GM19463 (cell line): ENCODE results near the gene CERK.
"Not testable (repeated sequence)": the region's sequence is repeated elsewhere in the genome, so short reads cannot be mapped to it uniquely, and the experiment has no call there.

Source experiments
- ATAC-seq: cut with Tn5 transposase; IDR thresholded peaks from one replicate; pipeline ENCODE4 v1.9.1; 2021; ENCODE audit warnings: mild to moderate bottlenecking, moderate library complexity; ENCODE audit not compliant: unreplicated experiment

CERK gene

DNA sequence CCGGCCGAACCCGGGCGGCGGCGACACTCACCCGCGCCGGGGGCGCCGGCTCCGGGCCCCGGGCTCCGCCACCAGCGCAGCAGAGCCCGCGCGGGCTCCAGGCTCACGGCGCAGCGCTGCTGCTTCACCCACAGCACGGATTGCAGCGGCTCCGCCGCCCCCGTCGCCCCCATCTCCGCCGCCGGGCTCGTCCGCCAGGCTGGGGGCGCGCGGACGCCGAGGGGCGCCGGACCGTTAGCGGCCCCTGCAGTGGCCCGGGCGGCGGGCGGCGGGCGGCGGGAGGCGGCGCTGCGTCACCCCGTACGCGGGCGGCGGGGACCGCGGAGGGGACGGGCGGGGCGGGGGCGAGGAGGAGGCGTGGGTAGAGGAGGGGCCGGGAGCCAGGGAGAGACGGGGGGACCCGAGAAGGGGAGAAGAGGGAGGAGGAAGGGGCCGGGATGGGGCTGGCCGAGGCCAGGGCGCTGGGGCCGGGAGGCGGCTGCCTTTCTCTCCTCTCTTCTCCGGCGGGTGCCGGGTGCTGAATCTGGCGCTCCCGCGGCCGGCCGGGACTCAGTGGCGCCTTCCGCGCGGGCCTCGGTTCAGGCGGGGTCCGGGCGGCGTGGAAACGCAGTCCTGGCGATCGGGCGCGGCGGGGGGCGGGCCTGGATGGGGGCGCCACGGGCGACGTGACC is at the start of gene CERK:
Gene CERK (minus strand): TSS at position 277 of the 671 bp plus-strand sequence. CDS start 104 bp downstream, at position 173.
- peak; percentile 52 for ATAC-seq

GRCh38 chr22:46783721-46784120 is 45.7 kb upstream of the CERK start:
- no peak for ATAC-seq

- ATAC-seq = not testable (repeated sequence)
Measured at GRCh38 chr22:46782200-46782599, 44.1 kb upstream of the CERK start.

DNA sequence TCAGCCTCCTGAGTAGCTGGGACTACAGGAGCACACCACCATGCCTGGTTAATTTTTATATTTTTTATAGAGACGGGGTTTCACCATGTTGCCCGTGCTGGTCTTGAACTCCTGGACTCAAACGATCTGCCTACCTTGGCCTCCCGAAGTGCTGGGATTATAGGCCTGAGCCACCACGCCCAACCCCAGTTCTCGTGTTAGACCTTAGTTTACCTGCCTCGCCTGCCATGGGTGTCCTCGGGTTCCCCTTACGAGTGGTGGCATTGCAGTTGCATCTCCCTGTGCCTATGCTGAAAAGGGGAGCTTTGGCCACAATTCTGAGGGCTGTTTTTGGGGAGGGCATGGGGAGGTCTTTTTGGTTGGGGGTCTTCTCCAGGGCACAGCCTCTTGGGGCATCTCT is 43.2 kb upstream of the CERK start:
- no peak for ATAC-seq

GRCh38 chr22:46780453-46780852 is 42.4 kb upstream of the CERK start:
- ATAC-seq = no peak

GRCh38 chr22:46779651-46780050 is 41.6 kb upstream of the CERK start:
- no peak for ATAC-seq

GRCh38 chr22:46779023-46779422 is 41.0 kb upstream of the CERK start:
- ATAC-seq = no peak

DNA sequence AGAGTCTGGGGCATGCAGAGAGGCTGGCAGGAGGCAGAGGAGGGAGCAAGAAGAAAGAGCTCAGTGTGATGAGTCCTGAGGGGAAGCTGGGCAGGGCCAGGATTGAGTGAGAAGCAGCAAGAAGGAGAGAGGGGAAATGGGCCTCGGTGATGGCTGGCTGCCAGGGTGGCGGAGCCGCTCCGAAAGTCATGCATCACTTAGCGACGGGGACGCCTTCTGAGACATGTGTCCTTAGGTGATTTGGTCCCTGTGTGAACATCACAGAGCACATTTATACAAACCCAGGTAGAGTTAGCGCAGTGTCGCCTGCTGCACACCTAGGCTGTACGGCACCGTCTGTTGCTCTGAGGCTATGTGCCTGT is 39.5 kb upstream of the CERK start:
- ATAC-seq = no peak

DNA sequence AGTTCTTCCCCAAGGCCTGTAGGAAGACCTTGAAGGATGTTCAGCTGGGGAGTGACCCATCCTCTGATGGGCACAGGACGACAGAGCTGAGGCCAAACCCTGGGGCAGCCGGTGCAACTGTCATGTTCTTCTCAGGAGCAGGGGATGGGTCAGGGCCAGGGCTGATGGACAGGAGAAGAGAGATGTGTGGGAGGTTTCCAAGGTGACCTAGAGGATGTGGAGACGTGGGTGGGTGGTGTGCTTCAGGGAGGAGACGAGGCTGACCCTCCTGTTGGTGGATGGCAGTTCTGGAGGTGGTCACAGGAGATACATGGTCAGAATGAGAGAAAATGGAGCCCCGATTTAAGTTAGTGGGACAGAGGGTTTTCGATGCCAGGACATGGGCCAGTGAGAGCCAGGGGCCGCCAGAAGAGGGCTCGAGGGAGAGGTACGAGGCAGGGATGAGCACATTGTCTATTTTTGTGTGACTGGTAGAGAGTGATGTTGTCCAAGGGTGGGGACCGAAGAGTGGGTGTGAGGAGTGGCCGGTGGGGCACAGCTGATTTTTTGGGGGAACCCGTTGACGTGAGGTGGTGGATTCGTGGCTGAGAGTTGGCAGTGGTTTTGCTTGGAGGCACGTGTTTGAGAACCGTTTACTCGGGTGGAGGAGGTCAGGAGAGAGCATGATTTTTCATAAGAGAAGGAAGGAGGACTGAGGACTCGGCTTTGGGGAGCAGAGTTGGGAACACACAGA is 39.0 kb upstream of the CERK start:
- ATAC-seq = no peak

GRCh38 chr22:46775850-46776826 is 38.1 kb upstream of the CERK start:
- no peak for ATAC-seq

- ATAC-seq = no peak
Measured at GRCh38 chr22:46774980-46775849, 37.2 kb upstream of the CERK start.

DNA sequence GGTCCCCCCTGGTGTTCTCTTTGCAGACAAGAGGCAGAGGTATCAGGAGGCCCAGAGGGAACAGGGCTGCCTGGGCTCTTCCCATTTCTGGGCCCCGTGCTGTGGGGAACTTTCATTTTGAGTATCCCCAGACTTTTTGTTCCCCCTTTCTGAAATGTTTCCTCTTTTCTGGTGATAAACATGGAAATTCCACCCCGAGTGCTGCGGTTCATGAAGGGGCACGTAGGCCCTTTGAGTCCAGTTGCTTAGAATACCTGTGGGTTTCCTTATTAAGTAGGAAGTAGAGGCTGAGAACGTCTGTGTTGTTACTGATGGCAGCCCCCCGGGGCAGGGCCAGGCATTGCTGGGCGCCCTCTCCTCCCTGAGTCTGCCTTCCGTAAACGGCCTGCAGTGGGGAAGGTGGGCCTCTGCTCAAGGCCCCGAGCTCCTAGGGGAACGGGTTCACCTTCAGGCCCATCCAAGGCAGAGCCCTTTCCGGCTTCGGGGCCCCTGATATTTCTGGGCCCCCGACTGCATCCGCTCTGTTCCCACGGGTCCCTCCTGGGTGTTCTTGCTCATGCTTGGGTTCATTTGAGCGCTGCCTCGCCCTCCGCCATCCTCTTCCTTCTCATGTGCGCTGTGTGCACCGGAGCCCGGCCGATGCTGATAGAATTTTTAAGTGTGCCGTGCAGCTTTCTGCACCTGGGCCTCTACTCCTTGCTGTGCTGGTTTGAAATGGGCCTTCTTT is 36.4 kb upstream of the CERK start:
- ATAC-seq = peak; percentile 36

DNA sequence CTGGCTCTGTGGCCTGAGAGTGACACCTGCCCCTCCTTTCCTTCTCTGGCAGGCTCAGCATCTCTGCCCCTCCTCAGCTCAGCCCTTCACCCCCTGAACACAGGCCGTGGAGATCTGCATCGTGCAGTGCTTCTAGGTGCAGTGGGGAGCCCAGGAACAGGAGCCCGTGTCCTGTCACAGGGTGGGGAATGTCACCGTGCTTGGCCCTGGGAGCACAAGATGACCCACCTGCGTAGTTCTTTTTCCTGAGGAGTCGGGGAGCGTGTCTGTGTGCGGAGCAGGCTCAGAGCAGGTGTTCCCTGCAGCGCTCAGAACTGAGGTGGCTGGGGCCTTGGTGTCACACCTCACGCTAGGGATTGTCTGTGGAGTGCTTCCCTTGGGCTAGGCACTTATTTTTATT is 35.0 kb upstream of the CERK start:
- ATAC-seq = no peak

DNA sequence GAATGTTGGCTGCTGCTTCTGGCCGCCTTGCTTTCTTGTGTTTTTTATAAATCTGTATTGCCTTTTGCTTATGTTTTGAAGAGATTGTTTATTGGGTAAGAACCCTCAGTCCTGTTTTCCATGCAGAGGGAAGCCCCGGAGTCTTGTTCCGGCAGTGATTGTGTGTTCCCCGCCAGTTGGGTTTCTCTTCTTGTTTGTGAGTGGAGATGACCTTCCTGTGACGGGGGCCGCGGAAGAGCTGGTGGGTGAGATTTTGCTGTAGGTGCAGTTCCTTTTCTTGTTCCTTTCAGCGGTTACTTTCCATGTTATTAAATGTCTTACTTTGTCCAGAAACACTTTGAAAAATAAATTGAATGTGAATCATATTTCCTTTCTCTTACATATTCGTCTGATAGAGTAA is 32.7 kb upstream of the CERK start:
- no peak for ATAC-seq

DNA sequence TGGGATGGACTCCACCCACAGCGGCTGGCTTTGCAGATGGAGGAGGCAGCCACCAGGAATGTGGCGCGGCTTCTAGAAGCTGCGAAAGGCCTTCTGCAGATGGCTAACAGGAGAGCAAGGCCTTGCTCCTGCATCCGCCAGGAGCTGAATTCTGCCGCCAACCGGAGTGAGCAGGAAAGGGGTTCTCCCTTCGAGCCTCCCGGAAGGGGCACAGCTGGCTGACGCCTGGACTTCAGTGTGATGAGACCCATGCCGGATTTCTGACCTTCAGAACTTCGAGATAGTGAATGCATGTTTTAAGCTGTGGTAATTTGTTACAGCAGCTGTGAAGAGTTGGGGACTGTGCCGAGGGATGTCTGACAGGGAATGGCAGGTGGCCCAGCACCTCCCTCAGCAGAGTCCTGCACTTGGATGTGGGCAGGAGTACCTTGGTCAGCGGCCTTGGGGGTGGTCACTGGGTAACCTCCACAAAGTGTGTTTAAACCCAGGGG is 32.1 kb upstream of the CERK start:
- ATAC-seq = no peak

DNA sequence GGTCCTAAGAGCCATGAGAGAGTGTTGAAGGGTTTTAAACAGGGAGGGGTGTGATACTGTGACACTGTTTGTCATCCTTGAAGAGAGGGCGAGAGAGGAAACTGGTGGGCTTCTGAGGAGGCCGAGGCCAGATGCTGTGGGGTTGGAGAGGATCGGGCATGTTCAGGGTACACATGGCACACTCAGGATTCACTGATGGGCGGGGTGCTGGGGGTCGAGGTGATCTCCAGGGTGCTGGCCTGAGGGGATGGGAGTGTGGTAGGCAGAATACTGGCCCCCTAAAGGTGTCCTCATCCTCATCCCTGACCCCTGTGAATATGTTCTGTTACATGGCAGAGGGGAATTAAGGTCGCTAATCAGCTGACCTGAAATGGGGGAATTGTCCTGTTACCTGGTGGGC is 31.7 kb upstream of the CERK start:
- no peak for ATAC-seq

- ATAC-seq = peak; percentile 32
Measured at GRCh38 chr22:46769191-46769675, 31.2 kb upstream of the CERK start.

DNA sequence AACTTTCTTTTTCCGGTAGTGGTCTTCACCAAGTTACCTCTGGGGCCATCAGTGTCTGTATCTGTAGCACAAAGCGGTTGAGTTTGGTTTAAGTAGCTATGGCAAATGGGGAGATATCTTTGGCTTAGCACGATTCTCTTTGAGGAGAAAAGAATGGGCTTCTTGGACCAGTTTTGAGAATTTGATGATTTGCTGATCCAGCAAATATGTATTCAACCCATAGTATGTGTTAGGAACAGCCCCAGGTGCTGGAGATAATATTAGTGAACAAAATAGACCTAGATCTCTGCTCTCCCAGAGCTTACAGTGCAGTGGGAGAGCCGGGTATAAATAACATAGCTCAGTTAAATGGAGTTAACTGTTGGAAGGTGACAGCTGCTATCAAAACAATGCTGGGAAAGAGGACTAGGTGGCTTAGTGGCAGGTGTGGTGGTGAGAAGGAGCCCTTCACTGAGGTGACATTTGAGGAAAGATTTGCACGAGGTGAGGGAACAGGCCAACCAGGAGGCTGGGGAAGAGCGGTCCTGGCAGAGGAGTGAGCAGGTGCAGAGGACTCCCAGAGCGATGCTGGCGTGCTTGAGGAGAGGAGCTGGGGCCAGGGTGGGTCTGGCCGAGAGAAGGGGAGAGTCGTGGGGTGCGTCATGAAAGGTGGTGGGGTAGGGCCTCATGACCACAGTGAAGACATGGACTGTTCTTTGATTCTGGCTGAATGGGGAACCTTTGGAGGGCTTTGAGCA is 29.4 kb upstream of the CERK start:
- ATAC-seq = no peak

DNA sequence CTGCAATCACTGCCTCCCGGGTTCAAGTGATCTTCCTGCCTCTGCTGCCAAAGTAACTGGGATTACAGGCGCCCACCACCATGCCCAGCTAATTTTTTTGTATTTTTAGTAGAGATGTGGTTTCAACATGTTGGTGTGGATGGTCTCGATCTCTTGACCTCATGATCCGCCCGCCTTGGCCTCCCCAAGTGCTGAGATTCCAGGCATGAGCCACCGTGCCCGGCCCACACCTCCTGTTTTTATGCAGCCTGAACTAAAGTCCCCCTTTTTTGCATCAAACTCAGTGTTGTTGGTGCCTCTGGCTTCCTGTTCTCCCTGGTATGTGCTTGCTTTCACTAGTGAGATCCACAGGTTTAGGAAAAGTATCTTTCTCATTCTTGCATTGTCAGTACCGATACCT is 28.6 kb upstream of the CERK start:
- no peak for ATAC-seq
